ENCODE results near the gene PHACTR3.

DNA sequence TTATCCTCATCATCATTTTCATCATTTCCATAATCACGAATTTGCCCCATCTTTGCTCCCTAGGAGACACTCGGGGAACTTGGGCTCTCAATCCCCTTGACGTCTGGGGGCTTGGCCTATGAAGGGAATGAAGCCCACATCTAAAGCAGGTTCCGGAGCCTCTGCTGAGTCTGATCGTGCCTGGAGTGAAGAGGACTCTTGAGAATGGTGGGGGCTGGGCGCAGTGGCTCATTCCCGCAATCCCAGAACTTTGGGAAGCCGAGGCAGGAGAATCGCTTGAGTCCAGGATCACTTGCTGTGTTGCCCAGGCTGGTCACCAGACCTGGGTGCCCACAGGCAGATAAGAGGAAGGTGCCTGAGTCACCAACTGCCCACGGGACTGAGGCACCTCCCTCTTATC lies 214.6 kb downstream of the PHACTR3 start:
- TF ChIP-seq, protein P1, sequence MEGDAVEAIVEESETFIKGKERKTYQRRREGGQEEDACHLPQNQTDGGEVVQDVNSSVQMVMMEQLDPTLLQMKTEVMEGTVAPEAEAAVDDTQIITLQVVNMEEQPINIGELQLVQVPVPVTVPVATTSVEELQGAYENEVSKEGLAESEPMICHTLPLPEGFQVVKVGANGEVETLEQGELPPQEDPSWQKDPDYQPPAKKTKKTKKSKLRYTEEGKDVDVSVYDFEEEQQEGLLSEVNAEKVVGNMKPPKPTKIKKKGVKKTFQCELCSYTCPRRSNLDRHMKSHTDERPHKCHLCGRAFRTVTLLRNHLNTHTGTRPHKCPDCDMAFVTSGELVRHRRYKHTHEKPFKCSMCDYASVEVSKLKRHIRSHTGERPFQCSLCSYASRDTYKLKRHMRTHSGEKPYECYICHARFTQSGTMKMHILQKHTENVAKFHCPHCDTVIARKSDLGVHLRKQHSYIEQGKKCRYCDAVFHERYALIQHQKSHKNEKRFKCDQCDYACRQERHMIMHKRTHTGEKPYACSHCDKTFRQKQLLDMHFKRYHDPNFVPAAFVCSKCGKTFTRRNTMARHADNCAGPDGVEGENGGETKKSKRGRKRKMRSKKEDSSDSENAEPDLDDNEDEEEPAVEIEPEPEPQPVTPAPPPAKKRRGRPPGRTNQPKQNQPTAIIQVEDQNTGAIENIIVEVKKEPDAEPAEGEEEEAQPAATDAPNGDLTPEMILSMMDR (IDR thresholded peaks at IDR 0.05): no peak
- no peak for TF ChIP-seq ZFX (IDR thresholded peaks at IDR 0.05; ENCODE audit: borderline replicate concordance)
